GM23338 (cell line): ENCODE results near the gene EFCC1. TPM values are rescaled to one million over a fixed set of nuclear protein-coding genes. Genes with fewer than 3 reads are reported as not detected.

Experiments used
- ATAC-seq: fragments of 200-7000 bp; cut with Tn5 transposase; 3 replicates; pipeline ENCODE4 v1.9.1; 2020
- DNase-seq: peaks from one replicate; pipeline ENCODE4 v3.0.0-alpha.2; 2015; ENCODE audit warnings: low spot score
- H2AFZ ChIP-seq: fragments of 200-600 bp; sonication (generic); 2 replicates; pipeline ENCODE4 v1.8.0; 2016; ENCODE audit warnings: antibody characterized with exemption, mild to moderate bottlenecking, moderate library complexity
- H3F3A ChIP-seq: fragments of 200-600 bp; sonication (generic); replicated peaks from 2 replicates; pipeline ENCODE4 v1.8.0; 2017; ENCODE audit warnings: antibody characterized with exemption, mixed run types, low read depth
- H3K27ac ChIP-seq: fragments of 200-600 bp; sonication (generic); 2 replicates; pipeline ENCODE4 v1.6.1; 2016; ENCODE audit warnings: low read depth
- H3K27me3 ChIP-seq: fragments of 200-600 bp; sonication (generic); 2 replicates; pipeline ENCODE4 v1.8.0; 2016; ENCODE audit warnings: mild to moderate bottlenecking, mixed run types, moderate library complexity; ENCODE audit not compliant: insufficient read depth
- H3K36me3 ChIP-seq: fragments of 200-600 bp; sonication (generic); 2 replicates; pipeline ENCODE4 v1.8.0; 2016; ENCODE audit warnings: mild to moderate bottlenecking; ENCODE audit not compliant: insufficient read depth
- H3K4me1 ChIP-seq: fragments of 200-600 bp; sonication (generic); 2 replicates; pipeline ENCODE4 v1.8.0; 2016; ENCODE audit warnings: mild to moderate bottlenecking, moderate library complexity; ENCODE audit not compliant: insufficient read depth
- H3K4me2 ChIP-seq: fragments of 200-600 bp; sonication (generic); 2 replicates; pipeline ENCODE4 v1.7.1; 2017; ENCODE audit warnings: mixed run types
- H3K4me3 ChIP-seq: fragments of 200-600 bp; sonication (generic); 2 replicates; pipeline ENCODE4 v1.6.1; 2016; ENCODE audit warnings: mixed run types
- H3K79me2 ChIP-seq: fragments of 200-600 bp; sonication (generic); replicated peaks from 2 replicates; pipeline ENCODE4 v1.8.0; 2017; ENCODE audit warnings: mild to moderate bottlenecking; ENCODE audit not compliant: insufficient read depth
- H3K9me2 ChIP-seq: fragments of 200-600 bp; sonication (generic); 2 replicates; pipeline ENCODE4 v1.8.0; 2017; ENCODE audit not compliant: insufficient read depth
- H4K20me1 ChIP-seq: fragments of 200-600 bp; sonication (generic); replicated peaks from 2 replicates; pipeline ENCODE4 v1.8.0; 2017; ENCODE audit warnings: mild to moderate bottlenecking; ENCODE audit not compliant: insufficient read depth
- H3K27ac Mint-ChIP-seq: 2 replicates; pipeline ENCODE4 v1.8.0; 2020; ENCODE audit warnings: inconsistent platforms, mild to moderate bottlenecking, moderate library complexity, mixed read lengths
- H3K27me3 Mint-ChIP-seq: 3 replicates; pipeline ENCODE4 v1.8.0; 2022; ENCODE audit warnings: low read depth, mild to moderate bottlenecking, moderate library complexity, mixed read lengths, inconsistent platforms; ENCODE audit not compliant: insufficient read depth, poor library complexity
- H3K36me3 Mint-ChIP-seq: 3 replicates; pipeline ENCODE4 v1.8.0; 2021; ENCODE audit warnings: low read depth, mild to moderate bottlenecking, inconsistent platforms, moderate library complexity, mixed read lengths
- H3K4me1 Mint-ChIP-seq: 3 replicates; pipeline ENCODE4 v1.8.0; 2020; ENCODE audit warnings: mild to moderate bottlenecking, inconsistent platforms, mixed read lengths
- H3K4me3 Mint-ChIP-seq: 3 replicates; pipeline ENCODE4 v1.8.0; 2021; ENCODE audit warnings: moderate library complexity, mild to moderate bottlenecking, inconsistent platforms, mixed read lengths
- H3K9me3 Mint-ChIP-seq: 3 replicates; pipeline ENCODE4 v1.8.0; 2020; ENCODE audit warnings: moderate library complexity, mild to moderate bottlenecking, inconsistent platforms, mixed read lengths
- CTCF ChIP-seq, 2 experiments: fragments of 200-600 bp in 1 of 2; sonication (generic) in 1 of 2; conservative IDR thresholded peaks; 2 replicates each; pipeline versions ENCODE4 v1.5.1 to v1.6.1; 2016 to 2017; ENCODE audit warnings: antibody characterized with exemption in 2 of 2, low read depth in 2 of 2, mild to moderate bottlenecking in 2 of 2, moderate library complexity in 1 of 2
- ETS1 ChIP-seq: IDR thresholded peaks from 2 replicates; pipeline ENCODE4 v1.6.1; 2016; ENCODE audit warnings: antibody characterized with exemption
- EZH2 ChIP-seq: fragments of 200-600 bp; sonication (generic); IDR thresholded peaks from one replicate; pipeline ENCODE4 v1.8.0; 2017; ENCODE audit warnings: antibody characterized with exemption, mild to moderate bottlenecking, low read depth; ENCODE audit not compliant: unreplicated experiment
- NANOG ChIP-seq: IDR thresholded peaks from 2 replicates; pipeline ENCODE4 v1.6.1; 2016; ENCODE audit warnings: antibody characterized with exemption, borderline replicate concordance
- POLR2AphosphoS5 ChIP-seq: IDR thresholded peaks from 2 replicates; pipeline ENCODE4 v1.6.1; 2016; ENCODE audit warnings: antibody characterized with exemption, low read depth
- REST ChIP-seq: IDR thresholded peaks from one replicate; pipeline ENCODE4 v1.6.1; 2018; ENCODE audit warnings: antibody characterized with exemption; ENCODE audit not compliant: unreplicated experiment
- STAT1 ChIP-seq: IDR thresholded peaks from one replicate; pipeline ENCODE4 v1.6.1; 2016; ENCODE audit warnings: antibody characterized with exemption; ENCODE audit not compliant: unreplicated experiment
- ZNF462 ChIP-seq: fragments of 250-450 bp; sonication (Bioruptor Pico); IDR thresholded peaks from 2 replicates; pipeline ENCODE4 v1.5.0; 2020; ENCODE audit warnings: mild to moderate bottlenecking, moderate library complexity
- polyA plus RNA-seq: library from polyadenylated mRNA; unstranded; fragments of >200 nt; fragmentation: Nextera tagmentation; extraction: Ambion mirVana; gene quantifications from 2 replicates; pipeline ENCODE4 v1.2.1, GENCODE V29; 2016
- total RNA-seq: library from RNA; depleted of rRNA; stranded (reverse); fragments of >200 nt; shearing (Covaris generic); gene quantifications from 2 replicates; pipeline ENCODE4 v1.2.3, GENCODE V29; 2014

Gene EFCC1
- total and polyA plus RNA-seq, 2 experiments from 2014 or later = not detected

- Histone ChIP-seq H2AFZ (no peak overlapping the region), H4K20me1 (no peaks in the 10 kb centered on the region), H3K9me2 (no peaks in the 10 kb centered on the region), H3K4me1 (no peaks in the 10 kb centered on the region), H3K4me2 (no peak overlapping the region), H3K36me3 (no peaks in the 10 kb centered on the region), H3K4me3 (no peak overlapping the region), H3K79me2 (no peaks in the 10 kb centered on the region), H3K27me3 (no peaks in the 10 kb centered on the region), H3K27ac (no peak overlapping the region), H3F3A (no peaks in the 10 kb centered on the region)
- Mint-ChIP-seq H3K36me3 (no peaks in the 10 kb centered on the region), H3K27me3 (peaks cover 3% of the 10 kb centered on the region), H3K4me3 (no peak overlapping the region), H3K4me1 (no peaks in the 10 kb centered on the region), H3K27ac (no peak overlapping the region), H3K9me3 (no peaks in the 10 kb centered on the region; the same call in 2 of the 3 replicates)
- ATAC-seq (no peak), DNase-seq (no peak)
- TF ChIP-seq STAT1 (no peak), NANOG (no peak), ZNF462 (CRISPR knock-in tag) (no peak), POLR2AphosphoS5 (no peak), ETS1 (no peak), EZH2 (no peak), CTCF (conservative IDR thresholded peaks at IDR 0.05; ENCODE audit: low read depth in 2 of 2) (no peak), REST (no peak)
Measured at GRCh38 chr3:128973988-128974564, 27.0 kb upstream of the EFCC1 start.
